Measurements from ENCODE around the gene RAP1GAP.

DNA sequence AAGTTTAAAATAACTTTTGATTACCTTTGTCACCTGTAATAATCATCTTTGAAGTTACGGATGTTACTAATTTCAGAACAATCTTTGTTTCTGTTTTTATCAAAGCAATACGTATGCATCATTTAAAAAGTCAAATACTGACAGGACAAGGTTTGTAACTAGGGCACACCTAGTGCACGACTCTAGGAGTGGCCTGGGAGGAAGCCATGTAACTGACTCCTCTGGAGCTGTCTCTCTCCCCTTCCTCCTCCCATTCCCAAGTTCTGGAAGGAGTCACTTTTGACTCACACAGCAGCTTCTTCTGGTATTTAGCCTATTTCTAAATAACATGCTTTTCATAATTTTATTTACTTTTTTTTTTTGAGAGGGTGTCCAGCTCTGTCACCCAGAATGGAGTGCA is 11.8 kb upstream of the RAP1GAP start:
- TF ChIP-seq, protein P1, sequence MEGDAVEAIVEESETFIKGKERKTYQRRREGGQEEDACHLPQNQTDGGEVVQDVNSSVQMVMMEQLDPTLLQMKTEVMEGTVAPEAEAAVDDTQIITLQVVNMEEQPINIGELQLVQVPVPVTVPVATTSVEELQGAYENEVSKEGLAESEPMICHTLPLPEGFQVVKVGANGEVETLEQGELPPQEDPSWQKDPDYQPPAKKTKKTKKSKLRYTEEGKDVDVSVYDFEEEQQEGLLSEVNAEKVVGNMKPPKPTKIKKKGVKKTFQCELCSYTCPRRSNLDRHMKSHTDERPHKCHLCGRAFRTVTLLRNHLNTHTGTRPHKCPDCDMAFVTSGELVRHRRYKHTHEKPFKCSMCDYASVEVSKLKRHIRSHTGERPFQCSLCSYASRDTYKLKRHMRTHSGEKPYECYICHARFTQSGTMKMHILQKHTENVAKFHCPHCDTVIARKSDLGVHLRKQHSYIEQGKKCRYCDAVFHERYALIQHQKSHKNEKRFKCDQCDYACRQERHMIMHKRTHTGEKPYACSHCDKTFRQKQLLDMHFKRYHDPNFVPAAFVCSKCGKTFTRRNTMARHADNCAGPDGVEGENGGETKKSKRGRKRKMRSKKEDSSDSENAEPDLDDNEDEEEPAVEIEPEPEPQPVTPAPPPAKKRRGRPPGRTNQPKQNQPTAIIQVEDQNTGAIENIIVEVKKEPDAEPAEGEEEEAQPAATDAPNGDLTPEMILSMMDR (IDR thresholded peaks at IDR 0.05 in 4 of 5, conservative IDR thresholded peaks at IDR 0.05 in 1 of 5), result no peak
- no peak for TF ChIP-seq POLR2A (IDR thresholded peaks at IDR 0.05)

All from gastrocnemius medialis (tissue), 4 donors.